ENCODE measurements around the gene ZBTB20.

ZBTB20 gene

GRCh38 chr3:115084686-115085085, 62.4 kb downstream of the ZBTB20 start:
- TF ChIP-seq REST (IDR thresholded peaks at IDR 0.05; ENCODE audit: insufficient read depth in 1 of 2, low read depth in 2 of 2, low read length in 2 of 2): no peak
- no peak for TF ChIP-seq TAF1 (IDR thresholded peaks at IDR 0.05; ENCODE audit: borderline replicate concordance, insufficient read depth, low read length)
- no peak for TF ChIP-seq FOXP2 (optimal IDR thresholded peaks at IDR 0.05; ENCODE audit: borderline replicate concordance, extremely low read depth, extremely low read length, insufficient read depth)
- TF ChIP-seq SIN3A (IDR thresholded peaks at IDR 0.05; ENCODE audit: borderline replicate concordance, insufficient read depth, low read length): no peak
- no peak for TF ChIP-seq POLR2AphosphoS5 (IDR thresholded peaks at IDR 0.05; ENCODE audit: low read depth, low read length)

- TF ChIP-seq POLR2AphosphoS5 (IDR thresholded peaks at IDR 0.05; ENCODE audit: low read depth, low read length) (no peak), SIN3A (IDR thresholded peaks at IDR 0.05; ENCODE audit: borderline replicate concordance, insufficient read depth, low read length) (no peak), TAF1 (IDR thresholded peaks at IDR 0.05; ENCODE audit: borderline replicate concordance, insufficient read depth, low read length) (no peak), REST (IDR thresholded peaks at IDR 0.05; ENCODE audit: insufficient read depth in 1 of 2, low read depth in 2 of 2, low read length in 2 of 2) (no peak), FOXP2 (optimal IDR thresholded peaks at IDR 0.05; ENCODE audit: borderline replicate concordance, extremely low read depth, extremely low read length, insufficient read depth) (no peak)
Observed at GRCh38 chr3:115082260-115082659, 64.8 kb downstream of the ZBTB20 start.

DNA sequence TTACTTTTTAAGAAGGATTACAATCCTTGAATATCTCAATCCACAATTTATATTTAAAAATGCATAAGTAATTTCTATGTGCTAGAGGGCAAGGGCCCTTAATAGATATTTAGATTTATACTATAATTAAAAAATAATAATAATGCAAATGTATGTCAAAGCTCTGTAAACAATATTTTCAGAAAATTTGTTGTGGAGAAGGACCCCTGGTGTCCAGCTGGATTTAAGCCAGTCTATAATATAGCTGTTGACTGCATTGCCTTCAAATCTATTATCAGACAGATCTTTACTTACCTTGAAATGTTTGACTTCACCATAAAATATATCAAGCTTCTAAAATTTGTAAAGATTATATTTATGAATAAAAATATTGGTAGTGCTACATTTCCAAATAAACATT, 65.6 kb downstream of the ZBTB20 start:
- TF ChIP-seq SIN3A (IDR thresholded peaks at IDR 0.05; ENCODE audit: borderline replicate concordance, insufficient read depth, low read length): no peak
- no peak for TF ChIP-seq REST (IDR thresholded peaks at IDR 0.05; ENCODE audit: insufficient read depth in 1 of 2, low read depth in 2 of 2, low read length in 2 of 2)
- TF ChIP-seq FOXP2 (optimal IDR thresholded peaks at IDR 0.05; ENCODE audit: borderline replicate concordance, extremely low read depth, extremely low read length, insufficient read depth): no peak
- TF ChIP-seq POLR2AphosphoS5 (IDR thresholded peaks at IDR 0.05; ENCODE audit: low read depth, low read length): no peak
- TF ChIP-seq TAF1 (IDR thresholded peaks at IDR 0.05; ENCODE audit: borderline replicate concordance, insufficient read depth, low read length): no peak

GRCh38 chr3:115077501-115078250, 69.4 kb downstream of the ZBTB20 start:
- no peak for TF ChIP-seq FOXP2 (optimal IDR thresholded peaks at IDR 0.05; ENCODE audit: borderline replicate concordance, extremely low read depth, extremely low read length, insufficient read depth)
- TF ChIP-seq SIN3A (IDR thresholded peaks at IDR 0.05; ENCODE audit: borderline replicate concordance, insufficient read depth, low read length): no peak
- TF ChIP-seq TAF1 (IDR thresholded peaks at IDR 0.05; ENCODE audit: borderline replicate concordance, insufficient read depth, low read length): no peak
- TF ChIP-seq REST (IDR thresholded peaks at IDR 0.05; ENCODE audit: insufficient read depth in 1 of 2, low read depth in 2 of 2, low read length in 2 of 2): no peak
- no peak for TF ChIP-seq POLR2AphosphoS5 (IDR thresholded peaks at IDR 0.05; ENCODE audit: low read depth, low read length)
